ENCODE measurements around the gene TNXB. TPM values are rescaled to one million over a fixed set of nuclear protein-coding genes. Genes with fewer than 3 reads are reported as not detected.

Gene TNXB
- polyA plus RNA-seq, 2 of the 4 experiments (the other 2 are of a cell fraction) = 0.80 to 1.7 TPM

DNA sequence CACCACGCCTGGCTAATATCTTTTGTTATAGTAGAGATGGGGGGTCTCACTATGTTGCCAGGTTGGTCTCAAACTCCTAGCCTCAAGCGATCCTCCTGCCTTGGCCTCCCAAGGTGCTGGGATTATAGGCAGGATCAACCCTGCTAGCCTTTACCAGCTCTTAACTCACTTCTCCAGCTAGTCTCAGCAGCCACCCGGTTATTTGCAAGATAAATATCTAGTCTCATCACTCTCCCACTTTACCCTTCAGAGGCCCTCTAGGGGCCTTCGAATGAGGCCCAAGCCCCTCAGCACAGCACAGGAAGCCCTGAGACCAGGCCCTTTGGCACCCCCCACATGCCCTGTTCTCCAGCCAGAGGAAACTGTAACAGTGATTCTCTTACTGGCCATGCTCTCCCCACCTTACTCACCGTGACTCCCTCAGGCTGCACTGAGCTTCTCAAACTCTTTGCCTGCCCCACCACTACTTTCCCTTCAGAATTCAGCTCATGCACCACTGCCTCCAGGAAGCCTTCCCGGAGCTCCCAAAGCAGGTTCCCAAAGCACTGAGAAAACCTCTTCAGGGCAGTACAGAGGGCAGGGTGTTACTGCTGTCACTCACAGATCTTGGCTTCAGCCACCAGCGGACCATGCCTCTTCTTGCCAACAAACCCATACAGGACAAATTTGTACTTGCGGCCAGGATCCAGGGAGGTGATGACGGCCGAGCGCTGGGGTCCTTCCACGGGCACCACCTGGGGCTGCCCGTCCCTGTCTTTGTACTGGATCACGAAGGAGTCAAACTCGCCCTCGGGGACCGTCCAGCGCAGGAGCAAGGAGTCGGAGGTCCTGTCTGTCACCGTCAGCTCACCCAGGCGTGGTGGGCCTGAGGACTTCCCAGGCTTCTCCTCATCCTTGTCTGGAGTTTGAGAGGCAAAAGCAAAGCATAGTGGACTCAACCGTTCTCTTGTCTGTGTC is 25.0 kb downstream of the TNXB start (continued):
- TF ChIP-seq NFE2L2 (conservative IDR thresholded peaks at IDR 0.05; ENCODE audit: low read length) (no peak), MYC (IDR thresholded peaks at IDR 0.05; ENCODE audit: borderline replicate concordance, low read length) (no peak)

DNA sequence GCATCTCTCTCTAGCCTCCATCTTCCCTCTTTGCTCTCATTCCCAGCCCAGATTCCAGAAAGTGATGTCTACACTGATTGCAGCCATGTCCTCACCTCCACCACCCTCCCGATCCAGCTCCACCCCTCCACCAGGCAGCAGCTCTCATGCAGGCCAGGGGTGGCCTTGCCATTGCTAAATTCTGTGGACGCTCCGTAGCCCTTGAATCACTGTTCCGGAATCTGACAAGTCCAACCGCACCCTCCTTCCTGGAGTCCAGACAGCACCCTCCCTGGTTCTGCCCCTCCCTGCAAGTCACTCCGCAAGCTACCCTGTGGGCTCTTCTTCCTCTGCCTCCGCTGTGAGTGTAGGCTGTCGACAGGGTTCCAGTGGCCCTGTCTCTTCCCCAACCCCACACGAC is 26.2 kb downstream of the TNXB start:
- no peak for FAIRE-seq
- peak in 1 of 2 experiments; percentile 32 for DNase-seq (ENCODE audit: low read depth in 1 of 2, low spot score in 1 of 2)
- Histone ChIP-seq H3K4me3 (no peak overlapping the region), H3K27ac (no peak overlapping the region), H3K9me3 (no peaks in the 10 kb centered on the region), H3K4me2 (no peak overlapping the region), H3K4me1 (peaks cover 7% of the 10 kb centered on the region; the same call in 1 of the 3 replicates)
- ChIA-PET POLR2A (no interaction called here), CTCF (interaction anchor here (2.3 kb wide), 1 partner anchor 35 kb away, joined by 11 read pairs; no protein-coding TSS in a partner anchor)
- 69% methylated on average over 8 of the region's 9 CpGs for WGBS (ENCODE audit: missing lambda C conversion rate)
- TF ChIP-seq ZNF302 (CRISPR knock-in tag; IDR thresholded peaks at IDR 0.05) (no peak), BHLHE40 (IDR thresholded peaks at IDR 0.05; ENCODE audit: low read depth, low read length) (no peak), SREBF2 (IDR thresholded peaks at IDR 0.05) (no peak), CBX2 (IDR thresholded peaks at IDR 0.05; ENCODE audit: borderline replicate concordance, low read depth) (no peak), POLR2AphosphoS2 (conservative IDR thresholded peaks at IDR 0.05; ENCODE audit: low read length) (no peak), HOXB13 (CRISPR knock-in tag; IDR thresholded peaks at IDR 0.05; ENCODE audit: low read depth) (no peak), KDM5A (IDR thresholded peaks at IDR 0.05) (no peak), RNF2 (IDR thresholded peaks at IDR 0.05; ENCODE audit: borderline replicate concordance, low read depth) (no peak), GATA3 (IDR thresholded peaks at IDR 0.05; ENCODE audit: borderline replicate concordance) (no peak), JUN (IDR thresholded peaks at IDR 0.05) (no peak), EHF (CRISPR knock-in tag; IDR thresholded peaks at IDR 0.05) (no peak), KDM1A (IDR thresholded peaks at IDR 0.05; ENCODE audit: low read depth) (no peak)
- TF ChIP-seq, protein P1, sequence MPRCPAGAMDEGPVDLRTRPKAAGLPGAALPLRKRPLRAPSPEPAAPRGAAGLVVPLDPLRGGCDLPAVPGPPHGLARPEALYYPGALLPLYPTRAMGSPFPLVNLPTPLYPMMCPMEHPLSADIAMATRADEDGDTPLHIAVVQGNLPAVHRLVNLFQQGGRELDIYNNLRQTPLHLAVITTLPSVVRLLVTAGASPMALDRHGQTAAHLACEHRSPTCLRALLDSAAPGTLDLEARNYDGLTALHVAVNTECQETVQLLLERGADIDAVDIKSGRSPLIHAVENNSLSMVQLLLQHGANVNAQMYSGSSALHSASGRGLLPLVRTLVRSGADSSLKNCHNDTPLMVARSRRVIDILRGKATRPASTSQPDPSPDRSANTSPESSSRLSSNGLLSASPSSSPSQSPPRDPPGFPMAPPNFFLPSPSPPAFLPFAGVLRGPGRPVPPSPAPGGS (IDR thresholded peaks at IDR 0.05) = no peak
- TF ChIP-seq, protein P2, sequence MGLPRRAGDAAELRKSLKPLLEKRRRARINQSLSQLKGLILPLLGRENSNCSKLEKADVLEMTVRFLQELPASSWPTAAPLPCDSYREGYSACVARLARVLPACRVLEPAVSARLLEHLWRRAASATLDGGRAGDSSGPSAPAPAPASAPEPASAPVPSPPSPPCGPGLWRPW (IDR thresholded peaks at IDR 0.05) = no peak
- TF ChIP-seq, protein P3, sequence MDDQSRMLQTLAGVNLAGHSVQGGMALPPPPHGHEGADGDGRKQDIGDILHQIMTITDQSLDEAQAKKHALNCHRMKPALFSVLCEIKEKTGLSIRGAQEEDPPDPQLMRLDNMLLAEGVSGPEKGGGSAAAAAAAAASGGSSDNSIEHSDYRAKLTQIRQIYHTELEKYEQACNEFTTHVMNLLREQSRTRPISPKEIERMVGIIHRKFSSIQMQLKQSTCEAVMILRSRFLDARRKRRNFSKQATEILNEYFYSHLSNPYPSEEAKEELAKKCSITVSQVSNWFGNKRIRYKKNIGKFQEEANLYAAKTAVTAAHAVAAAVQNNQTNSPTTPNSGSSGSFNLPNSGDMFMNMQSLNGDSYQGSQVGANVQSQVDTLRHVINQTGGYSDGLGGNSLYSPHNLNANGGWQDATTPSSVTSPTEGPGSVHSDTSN (IDR thresholded peaks at IDR 0.05) = no peak
- ATAC-seq = no peak

DNA sequence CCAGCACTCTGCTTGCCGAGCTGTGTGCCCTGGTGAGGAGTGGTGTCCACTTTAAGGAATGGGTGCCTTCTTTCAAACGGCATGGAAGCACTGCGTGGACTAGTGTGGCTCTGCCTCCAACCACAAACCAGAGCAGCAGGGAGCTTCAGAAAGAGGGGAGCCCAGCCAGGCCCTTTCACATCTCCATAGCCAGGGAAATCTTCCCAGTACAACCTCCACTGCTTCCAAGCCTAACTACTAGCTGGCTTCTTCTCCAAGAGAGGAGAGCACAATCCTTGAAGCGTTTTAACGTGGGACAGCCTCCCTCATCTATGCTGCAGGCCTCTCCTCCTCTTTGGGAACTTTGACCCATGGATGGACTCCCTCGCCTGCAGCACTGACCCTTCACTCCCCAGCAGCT is 26.7 kb downstream of the TNXB start:
- Histone ChIP-seq H3K9me3 (no peaks in the 10 kb centered on the region), H3K4me3 (no peak overlapping the region), H3K4me1 (peaks cover 7% of the 10 kb centered on the region; the same call in 1 of the 3 replicates), H3K27ac (no peak overlapping the region), H3K4me2 (no peak overlapping the region)
- ATAC-seq (no peak), FAIRE-seq (no peak), DNase-seq (ENCODE audit: low read depth in 1 of 2, low spot score in 1 of 2) (no peak)
- TF ChIP-seq, protein P3 (IDR thresholded peaks at IDR 0.05) = no peak
- no peak for TF ChIP-seq RCOR1 (IDR thresholded peaks at IDR 0.05; ENCODE audit: low read depth, low read length)
- no peak for TF ChIP-seq KDM1A (IDR thresholded peaks at IDR 0.05; ENCODE audit: low read depth)
- TF ChIP-seq EHMT2 (IDR thresholded peaks at IDR 0.05; ENCODE audit: low read depth) = no peak
- TF ChIP-seq NR3C1 (IDR thresholded peaks at IDR 0.05) = no peak
- no peak for TF ChIP-seq CHD2 (IDR thresholded peaks at IDR 0.05; ENCODE audit: low read length, partially characterized antibody)
- no peak for TF ChIP-seq FOSB (CRISPR knock-in tag; IDR thresholded peaks at IDR 0.05)
- no peak for TF ChIP-seq NFE2L2 (conservative IDR thresholded peaks at IDR 0.05; ENCODE audit: low read length)
- TF ChIP-seq SREBF2 (IDR thresholded peaks at IDR 0.05) = no peak
- ChIA-PET POLR2A (no interaction called here), CTCF (interaction anchor here (2.3 kb wide), 1 partner anchor 36 kb away, joined by 11 read pairs; no protein-coding TSS in a partner anchor)
- 69% methylated on average over 6 of the region's 6 CpGs for WGBS (ENCODE audit: missing lambda C conversion rate)
